Neural progenitor cell (in vitro differentiated cells): ENCODE measurements around the gene DTD1.

Experiments
- CTCF ChIP-seq: fragments of 200-600 bp; sonication (generic); IDR thresholded peaks from 2 replicates; pipeline ENCODE4 v1.5.1; 2017; ENCODE audit warnings: antibody characterized with exemption, mild to moderate bottlenecking
- EZH2 ChIP-seq: fragments of 200-600 bp; sonication (generic); IDR thresholded peaks from 2 replicates; pipeline ENCODE4 v1.6.1; 2017; ENCODE audit warnings: antibody characterized with exemption, mild to moderate bottlenecking, moderate library complexity

DNA sequence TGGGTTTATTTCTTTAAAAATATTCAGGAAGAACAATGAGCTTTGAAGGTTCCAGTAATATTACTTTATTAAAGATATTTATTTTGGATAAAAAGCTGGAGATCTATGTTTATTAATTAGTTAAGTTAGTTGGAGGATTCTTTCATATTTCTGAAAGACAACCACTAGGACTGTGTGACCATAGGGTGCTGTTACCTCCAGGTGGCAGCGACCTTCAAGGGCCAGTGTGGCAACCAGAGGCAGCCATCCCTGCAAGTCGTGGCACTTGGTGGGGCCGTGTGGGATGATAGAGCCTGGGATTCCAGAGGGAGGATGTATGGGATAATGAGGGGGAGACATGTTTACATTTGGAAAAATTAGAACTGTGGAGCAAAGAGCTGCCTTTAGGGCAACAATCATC lies 130.3 kb downstream of the DTD1 start:
- TF ChIP-seq CTCF (no peak), EZH2 (no peak)
